Epidermal melanocyte (primary cell): ENCODE results near the gene FXYD6.

ENCODE experiments used
- DNase-seq: peaks from one replicate; pipeline ENCODE4 v3.0.0; 2011; ENCODE audit warnings: low spot score; ENCODE audit not compliant: insufficient read length

FXYD6 gene

DNA sequence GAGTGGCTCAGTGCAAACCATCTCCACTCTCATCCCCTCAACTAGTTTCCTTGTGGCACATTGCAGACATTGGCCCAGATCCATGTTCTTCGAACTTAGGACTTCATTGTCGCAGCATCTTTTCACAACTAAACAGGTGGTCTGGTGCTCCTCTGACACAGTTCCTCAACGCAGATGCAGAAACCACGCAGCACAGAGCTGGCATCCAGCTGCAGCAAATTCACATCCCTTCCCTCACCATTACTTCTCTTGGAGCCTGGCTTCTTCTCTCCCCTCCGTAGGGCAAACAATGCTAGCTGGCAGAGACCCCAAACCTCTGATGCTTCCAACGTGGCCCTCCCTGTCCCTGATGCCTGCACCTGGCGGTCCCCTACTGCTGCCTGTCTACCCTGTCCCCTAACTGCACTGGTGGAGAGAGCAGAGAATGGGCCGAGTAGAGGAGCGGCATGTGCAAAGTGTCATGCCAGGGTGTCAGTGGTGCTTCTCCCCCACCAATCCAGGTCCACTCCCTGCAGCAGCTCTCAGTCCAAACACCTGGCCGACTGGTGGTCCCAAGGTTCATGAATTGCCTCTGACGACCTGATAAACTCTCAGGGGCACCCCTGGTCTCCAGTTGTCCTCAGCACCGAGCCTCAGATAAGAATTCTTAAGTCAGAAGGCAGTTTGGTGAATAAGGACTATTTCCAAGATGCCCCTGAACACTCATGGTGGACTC is 34.6 kb upstream of the FXYD6 start:
- DNase-seq, result no peak

DNA sequence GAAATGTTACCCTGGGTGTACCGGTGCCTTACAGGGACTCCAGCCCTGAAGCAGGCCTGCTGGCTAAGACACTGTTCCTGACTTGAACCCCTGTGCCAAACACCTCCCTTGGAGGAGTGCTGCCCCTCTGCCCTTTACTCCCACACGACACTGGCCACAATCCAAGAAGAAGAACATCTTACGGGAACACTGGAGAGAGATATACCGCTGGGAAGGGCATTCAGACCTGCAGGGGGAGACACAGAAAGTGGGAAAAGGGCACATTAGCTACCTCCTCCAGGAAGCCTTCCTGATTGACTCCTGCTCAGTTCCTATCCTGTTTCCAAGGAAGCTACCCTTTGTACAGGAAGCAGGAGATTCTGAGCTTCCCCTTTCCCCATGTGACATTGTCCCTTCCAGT is 34.1 kb upstream of the FXYD6 start:
- DNase-seq, result no peak

DNA sequence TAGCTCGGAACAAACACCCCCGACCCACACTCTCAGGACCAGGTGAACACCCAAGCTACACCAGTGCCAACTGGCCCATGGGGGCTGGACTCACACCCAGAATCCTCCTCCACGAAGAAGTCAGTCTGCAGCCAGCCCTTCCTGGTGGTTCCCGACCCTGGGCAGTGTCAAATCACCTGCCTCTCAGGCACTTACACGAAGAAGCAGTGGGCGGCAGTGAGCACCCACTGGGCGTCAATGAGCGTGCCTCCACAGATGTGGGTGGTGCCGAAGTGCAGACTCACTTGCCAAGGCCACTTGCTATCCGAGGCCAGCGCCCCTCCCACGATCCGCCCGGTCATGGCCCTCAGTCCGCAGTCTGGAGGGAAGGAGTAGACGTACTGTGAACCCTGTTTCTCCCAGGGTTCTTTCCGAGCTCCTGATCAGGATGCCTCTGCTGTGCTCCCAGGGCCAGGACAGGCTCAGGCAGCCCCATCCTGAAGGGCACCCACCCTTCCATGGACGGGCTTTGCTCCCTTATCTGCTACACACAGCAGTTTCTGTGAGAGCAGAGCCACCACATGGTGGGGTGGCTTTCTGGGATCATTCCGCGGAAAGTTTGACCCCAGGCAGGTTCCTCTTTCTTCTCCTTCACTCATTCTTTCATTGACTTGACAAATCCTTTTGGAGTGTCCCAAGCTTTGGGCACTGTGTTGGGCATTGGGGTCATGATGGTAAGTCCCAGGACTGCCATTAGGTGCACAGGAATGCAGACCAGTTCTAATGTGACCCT is 33.3 kb upstream of the FXYD6 start:
- DNase-seq, result no peak

DNA sequence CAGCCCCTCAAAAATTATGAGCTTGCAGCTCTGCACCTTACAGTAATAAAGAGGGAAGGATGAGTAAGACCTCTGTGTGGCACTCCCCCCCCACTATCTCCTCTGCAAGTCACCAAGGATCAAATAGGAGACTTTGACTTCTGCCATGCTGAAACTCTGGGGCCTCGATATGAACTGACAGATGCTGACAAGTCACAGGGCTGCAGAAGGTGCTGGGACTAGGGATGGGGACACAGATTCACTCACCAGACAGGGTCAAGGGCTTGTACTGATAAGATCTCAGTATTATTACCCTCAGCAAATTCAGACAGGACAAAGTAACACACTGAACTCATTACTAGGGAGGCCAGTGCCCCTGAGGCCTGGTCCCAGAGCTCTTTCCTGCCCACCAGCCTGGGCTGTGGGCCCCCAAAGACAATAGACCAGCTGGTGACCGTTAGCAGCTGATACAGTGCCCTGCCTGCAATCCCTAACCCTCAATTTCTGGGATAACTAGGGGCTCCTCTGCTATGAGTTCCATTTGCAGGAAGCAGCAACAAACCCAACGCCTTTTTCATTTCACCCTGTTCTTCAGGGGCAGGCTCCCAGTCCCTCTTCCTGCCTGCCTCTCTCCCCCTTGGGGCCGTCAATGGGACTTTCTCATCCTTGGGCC is 32.6 kb upstream of the FXYD6 start:
- no peak for DNase-seq

DNA sequence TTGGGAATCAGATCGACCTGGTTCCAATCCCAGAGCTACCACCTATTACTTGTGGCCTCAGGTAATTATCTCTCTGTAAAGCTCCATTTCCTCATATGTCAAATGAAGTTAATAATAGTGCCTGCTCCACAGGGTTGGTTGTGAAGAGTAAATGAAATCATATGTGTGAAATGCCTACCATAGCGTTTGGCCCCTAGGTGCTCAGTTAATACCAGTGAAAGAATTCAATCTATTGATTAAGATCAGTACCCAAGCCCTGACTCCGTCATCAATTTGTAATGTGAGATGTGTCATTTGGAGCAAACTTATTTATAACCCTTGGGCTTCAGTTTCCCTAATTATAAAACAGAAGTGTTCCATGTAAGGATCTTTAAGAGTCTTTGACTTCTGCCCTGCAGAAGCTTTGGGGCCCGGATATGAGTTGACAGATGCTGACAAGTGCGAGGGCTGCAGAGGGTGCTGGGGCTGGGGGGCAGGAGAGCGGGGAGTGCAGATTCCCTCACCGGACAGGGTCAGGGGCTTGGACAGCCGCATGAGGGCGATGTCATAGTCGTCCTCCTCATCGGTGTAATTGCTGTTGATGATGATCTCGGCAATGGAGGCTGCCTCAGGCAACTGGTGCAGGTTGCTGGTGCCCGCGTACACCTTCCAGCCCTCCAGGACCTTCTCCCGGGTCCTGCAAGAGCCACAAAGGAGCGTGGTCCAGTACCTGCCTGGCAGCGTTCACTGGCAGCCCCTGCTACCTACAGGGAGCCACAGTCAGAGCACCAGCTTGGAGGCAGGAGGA is 31.8 kb upstream of the FXYD6 start:
- DNase-seq, result no peak

DNA sequence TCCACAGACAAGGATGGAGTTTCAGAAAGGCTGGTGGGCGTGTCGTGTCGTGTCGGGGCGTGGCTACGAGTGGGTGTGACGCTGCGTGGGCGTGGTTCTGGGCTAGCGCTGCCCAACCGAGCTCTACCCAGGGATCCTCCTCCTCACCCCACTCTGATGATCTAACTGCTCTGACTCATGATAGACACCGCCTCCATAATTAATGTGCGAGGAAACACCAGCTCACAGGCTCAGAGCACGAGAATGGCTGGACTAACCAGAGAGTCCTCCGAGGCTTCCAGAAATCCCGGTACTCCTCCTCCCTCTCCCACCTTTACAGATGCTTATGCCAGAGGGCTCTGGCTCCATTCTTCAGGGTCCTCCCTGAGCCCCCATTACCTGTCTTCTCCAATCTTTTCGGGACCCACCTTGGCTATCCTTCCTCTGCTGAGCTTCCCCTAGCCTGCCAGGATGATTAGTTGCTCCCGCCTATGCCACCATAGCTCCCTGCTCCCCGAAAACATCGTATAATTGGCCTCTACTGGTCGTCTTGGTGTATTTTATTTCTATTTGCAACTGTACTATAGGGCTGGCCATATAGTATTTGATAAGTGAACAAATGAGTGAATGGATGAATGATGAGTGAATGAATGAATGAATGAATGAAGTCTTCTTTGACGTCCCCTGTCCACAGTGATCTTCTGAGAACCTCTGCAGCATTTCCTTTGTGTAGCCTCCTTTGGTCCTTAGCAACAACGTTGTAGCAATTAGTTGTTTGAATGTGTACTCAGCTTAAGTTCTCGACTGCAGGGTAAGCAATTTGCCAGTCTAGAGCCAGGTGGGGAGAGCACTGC is 31.0 kb upstream of the FXYD6 start:
- DNase-seq, result no peak

DNA sequence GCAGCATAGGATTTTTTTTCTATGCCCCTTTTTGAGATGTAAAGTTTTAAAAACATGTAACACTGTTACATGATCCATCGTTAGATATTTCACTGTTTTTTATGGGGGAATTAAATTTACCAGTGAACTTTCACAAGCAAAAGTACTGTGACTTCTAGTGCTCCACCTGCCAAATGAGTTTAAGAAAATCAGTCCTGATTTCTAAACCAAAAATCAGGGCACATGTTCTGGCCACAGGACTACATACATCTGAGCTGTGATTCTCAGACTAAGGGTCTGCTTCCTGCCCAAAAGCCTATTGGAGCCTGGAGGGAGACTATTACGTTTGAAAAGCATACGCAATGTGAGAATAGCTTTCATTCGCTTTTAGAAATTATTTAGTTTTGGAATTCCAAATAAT is 30.3 kb upstream of the FXYD6 start:
- DNase-seq, result no peak

DNA sequence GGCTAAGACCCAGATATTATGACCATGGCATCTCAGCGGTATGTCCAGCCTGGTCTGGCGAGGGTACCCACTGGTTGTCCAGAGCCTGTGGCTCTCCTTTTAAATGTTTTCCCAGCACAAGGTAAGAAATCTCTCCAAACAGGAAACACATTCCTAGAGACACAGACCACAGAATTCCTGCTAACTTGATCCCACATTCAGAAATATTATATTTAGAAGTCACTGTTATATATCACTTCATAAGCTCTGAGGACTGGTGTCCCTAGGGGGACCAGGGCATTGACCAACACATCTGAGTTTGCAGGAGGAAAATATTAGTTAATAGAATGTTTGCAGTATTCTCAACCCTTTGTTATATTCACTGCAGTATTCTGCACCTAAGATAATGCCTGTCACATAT is 29.7 kb upstream of the FXYD6 start:
- DNase-seq, result no peak

DNA sequence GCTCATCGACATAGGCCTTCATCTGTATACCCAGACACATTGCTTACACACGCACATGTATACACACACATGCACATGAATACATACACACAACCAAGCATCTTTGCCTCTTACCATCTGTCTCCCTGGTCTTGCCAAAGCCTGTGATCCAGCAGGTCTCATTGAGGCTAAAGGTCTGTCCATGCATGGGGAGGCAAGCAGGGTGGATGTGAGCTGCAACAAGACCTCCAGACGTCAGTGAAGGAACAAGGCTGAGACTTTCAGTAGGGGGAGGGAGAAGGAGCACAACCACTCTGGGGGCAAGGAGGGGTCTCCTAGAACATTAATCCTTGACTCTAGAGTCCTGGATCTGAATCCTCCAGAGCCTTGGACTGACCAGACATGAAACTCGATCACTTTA is 29.1 kb upstream of the FXYD6 start:
- DNase-seq, result no peak

DNA sequence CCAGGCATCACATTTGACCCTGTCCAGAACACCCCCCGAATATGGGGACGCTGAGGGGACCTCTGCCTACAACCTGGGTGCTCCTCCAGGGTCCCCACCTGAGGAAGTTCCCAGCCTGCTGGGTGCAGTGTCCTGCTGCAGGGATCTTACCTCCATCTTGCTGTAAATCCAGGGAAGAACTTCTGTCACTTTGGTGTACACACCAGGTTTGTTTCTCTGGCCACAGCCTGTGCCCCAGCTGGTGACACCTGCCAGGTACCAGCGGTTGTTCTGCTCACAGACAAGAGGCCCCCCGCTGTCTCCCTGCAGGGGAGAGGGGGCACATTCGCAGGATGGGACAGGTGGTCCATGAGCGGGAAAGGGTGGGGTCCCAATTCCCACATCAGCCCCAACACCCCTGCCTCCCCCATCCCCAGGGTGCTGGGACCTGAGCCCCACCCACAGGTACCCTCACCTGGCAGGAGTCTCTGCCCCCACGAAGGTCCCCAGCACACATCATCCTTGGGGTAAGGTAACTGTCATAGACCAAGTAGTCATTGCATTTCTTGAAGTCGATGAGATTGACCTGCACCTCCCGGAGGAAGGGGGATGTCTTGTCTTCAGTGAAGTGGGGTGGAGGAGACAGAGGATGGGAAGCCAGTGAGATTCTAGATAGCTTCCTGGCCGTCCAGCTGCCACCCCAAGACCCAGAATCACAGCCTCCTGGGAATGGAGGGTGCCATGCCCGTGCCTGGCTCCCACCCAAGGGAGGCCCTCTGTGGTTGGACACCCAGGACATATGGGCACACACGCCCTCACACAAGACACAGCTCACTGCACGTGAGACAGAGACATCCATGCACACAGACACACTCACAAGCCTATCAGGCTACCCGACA is 27.3 kb upstream of the FXYD6 start:
- no peak for DNase-seq

DNA sequence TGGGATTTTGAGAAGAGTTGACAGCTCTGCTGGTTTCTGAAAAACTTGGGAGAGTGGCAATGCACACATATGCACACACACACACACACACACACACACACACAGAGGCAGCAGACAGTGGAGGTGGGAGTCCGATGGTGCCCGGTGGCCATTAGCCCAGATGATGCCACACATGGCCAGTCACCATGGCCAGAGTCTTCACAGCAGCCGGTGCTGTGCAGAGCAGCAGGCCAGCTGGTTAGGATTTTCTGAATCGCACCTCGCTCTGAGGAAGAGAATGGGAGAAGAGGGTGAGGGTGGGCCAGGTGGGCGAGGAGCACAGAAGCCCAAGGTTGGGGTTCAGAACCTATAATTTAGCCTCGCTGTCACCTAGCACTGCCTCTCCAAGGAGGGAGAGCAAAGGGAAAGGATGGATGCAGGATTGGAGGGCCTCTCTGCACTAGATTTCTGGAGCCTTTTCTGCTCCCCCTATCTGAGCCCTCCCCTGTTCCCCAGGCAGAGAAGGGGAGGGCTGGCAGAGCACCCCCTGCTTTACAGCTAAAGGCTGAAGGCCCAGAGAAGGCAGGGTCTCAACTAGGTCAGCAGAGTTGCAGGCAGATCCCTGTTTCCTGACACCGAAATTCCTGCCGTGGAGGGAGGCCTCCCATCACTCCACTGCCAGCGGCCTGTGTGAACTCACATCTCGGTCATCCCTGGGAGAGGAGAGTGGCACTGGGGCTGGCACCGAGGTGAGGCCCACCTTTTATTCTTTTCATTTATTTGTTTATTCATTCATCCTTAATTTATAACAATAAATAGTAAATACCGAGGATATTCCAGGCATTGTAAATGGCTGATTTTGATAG is 25.8 kb upstream of the FXYD6 start:
- no peak for DNase-seq

DNA sequence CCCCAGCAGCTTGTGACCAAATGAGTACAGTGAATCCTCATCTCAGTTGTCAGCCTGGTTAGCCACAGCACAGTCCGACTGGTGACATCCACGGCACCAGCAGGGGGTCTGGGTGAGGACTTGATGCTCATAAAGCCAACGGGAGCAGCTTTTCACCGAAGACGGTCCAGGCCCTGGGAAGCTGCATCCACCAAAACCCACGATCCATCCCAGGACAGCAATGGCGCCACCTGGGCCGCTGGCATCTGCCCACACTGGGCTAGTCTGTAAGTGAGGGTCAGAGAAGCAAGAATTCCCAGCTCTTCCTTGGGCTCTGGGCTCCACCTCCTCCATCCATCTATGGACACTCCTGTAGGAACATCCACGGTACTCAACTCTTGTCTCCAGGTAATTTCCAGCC is 25.1 kb upstream of the FXYD6 start:
- no peak for DNase-seq

DNA sequence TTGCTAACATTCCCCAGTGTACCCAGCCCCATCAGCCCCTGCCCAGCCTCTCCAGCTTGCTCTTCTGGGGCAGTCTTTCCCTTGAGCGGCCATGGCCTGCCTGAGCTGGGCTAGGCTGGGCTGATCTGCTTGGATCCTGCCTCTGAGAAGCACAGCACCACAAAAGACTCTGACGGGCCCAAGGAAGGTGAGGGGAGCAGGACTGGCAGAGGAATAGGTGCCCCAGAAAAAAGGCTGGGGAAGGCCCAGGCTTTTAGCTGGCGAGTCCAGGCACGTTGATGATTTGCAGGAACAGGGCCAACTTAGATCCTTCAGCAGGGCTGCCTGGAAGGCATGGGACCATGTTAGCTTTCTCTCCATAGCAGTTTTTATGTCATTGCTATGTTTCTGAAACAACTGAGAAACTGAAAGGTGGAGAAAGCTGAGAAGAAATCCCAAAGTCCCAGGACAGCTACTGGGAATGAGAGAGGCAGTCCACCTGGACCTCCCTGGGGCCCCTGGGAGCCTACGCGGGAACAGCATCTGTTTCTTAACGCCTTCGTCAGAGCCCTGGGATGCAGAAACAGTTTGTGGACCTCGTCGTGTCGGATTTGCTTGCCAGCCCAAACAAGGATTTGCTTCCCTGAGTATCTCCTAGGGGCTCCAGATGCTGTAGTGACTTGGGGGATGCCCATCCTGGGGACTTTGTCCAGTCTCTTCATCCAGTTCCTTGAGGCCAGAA is 24.4 kb upstream of the FXYD6 start:
- no peak for DNase-seq

DNA sequence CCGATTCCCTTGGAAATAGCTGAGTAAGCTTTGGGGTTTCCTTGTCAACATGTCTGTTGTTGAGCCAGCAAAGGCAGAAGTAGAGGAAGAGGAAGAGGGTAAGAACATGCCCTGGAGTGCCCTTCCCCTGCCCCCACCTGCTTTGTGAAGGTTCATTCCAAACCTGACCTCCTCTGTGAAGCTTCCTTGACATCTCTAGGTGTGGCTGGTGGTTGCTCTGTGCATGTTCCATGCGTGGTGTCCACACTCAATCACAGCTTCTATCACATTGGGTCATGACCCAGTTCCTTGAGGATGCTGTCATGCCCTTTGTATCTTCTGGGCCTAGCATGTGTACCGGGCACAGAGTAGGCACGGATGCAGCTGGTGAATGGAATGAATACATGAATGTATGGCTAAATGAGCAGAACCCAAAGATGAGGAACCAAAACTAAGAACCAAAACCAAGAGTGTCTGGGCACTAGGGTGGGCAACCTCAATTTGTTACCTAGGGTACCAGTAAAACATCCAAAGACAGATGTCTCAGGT is 23.7 kb upstream of the FXYD6 start:
- no peak for DNase-seq

DNA sequence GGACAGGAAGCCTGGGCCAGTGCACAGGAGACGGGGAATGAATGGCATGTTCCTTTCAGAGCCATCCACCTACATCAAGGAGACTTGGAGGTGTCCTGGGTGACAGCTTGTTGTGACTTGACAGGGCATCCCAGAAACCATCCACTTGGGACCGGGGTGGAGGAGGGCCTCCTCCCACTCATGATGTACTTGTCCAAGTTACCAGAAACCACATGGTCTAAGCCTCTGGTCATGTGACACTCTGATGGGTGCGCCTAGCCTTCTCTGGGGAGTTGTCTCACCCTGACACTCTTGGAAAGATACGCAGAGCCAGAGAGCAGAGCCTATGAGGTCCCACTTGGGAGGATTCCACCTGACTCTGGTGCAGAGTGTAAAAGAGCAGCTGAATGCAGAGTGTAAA is 21.6 kb upstream of the FXYD6 start:
- no peak for DNase-seq

DNA sequence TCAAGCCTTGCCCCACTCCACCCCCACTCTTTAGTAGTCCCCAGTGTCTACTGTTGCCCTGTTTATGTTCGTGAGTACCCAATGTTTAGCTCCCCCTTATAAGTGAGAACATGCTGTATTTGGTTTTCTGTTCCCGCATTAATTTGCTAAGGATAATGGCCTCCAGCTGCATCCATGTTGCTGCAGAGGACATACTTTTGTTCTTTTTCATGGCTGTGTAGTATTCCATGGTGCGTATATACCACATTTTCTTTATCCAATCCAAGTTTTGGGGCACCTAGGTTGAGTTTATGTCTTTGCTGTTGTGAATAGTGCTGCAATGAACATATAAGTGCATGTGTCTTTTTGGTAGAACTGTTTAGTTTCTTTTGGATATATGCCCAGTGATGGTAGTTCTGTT is 16.2 kb upstream of the FXYD6 start:
- no peak for DNase-seq

DNA sequence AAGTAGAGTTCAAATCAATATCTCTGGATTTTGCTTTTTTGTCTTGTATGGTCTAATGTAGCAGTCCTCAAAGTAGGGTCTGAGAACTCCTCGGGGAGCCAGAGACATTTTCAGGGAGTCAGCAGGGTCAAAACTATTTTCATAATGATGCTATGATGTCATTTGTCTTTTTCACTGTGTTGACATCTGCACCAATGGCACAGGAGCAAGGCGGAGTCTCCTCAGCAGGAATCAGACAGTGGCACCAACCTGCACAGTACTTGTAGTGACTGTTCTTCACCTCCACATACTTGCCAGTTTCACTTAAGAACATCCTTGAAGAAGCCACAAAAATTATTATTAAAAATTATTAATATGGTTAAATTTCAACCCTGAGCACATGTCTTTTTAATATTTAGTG is 14.9 kb upstream of the FXYD6 start:
- DNase-seq, result no peak

DNA sequence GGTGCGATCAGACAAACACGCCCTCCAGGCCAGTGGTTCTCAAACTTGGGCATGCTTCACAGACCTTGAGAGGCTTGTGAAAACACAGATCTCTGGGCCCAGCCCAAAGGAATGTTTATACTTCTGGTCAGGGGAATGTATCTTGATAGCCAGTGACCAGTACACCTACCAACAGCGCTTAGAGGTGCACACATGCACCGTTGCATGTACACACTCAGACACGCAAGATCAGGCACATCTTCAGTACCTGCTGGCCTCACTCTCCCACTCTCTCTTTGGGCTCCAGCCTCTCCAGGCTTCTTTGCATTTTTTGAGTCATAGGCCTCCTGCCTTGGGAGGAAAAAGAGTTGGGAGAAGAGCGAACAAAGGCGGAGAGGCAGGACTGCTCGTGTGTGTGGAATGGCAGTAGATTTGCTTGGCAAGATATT is 11.7 kb upstream of the FXYD6 start:
- DNase-seq, result no peak
